ENCODE results near the gene MIDN. TPM values are rescaled to one million over a fixed set of nuclear protein-coding genes. Genes with fewer than 3 reads are reported as not detected.
"Not testable (repeated sequence)": the region's sequence is repeated elsewhere in the genome, so short reads cannot be mapped to it uniquely, and the experiment has no call there.

MIDN gene
- total and polyA plus RNA-seq, 7 experiments from 2014 or later = 1.4 to 310 (median 26.6) TPM

GRCh38 chr19:1245494-1246264 lies 2.7 kb upstream of the MIDN start:
- CTCF ChIA-PET = interaction anchor here (1.1 to 4.8 kb wide), 2 partner anchors 22 to 42 kb away, joined by 6 to 164 read pairs; partner anchors contain the start of gene CIRBP
- Mint-ChIP-seq H3K4me3 (peak overlapping the region in 2 of 10 donors; percentile 5 to 34), H3K4me1 (peaks cover 7 to 32% (median 11%) of the 10 kb centered on the region in 7 donors), H3K27ac (peak overlapping the region in 1 of 9 donors; percentile 48), H3K9me3 (peaks cover 0 to 5% (median 0%) of the 10 kb centered on the region in 11 donors), H3K27me3 (peaks cover 0 to 3% (median 0%) of the 10 kb centered on the region in 5 donors), H3K36me3 (peaks cover 0 to 2% (median 0%) of the 10 kb centered on the region in 5 donors)
- Histone ChIP-seq H3K4me3 (ENCODE audit: low read length) (no peak overlapping the region), H3K36me3 (ENCODE audit: control insufficient read depth in 2 of 3, insufficient read depth in 3 of 3, low read length in 3 of 3) (peaks cover 0 to under 1% (median 0%) of the 10 kb centered on the region in 3 experiments), H3K4me1 (ENCODE audit: control insufficient read depth in 2 of 2, insufficient read depth in 2 of 2, low read length in 2 of 2) (peaks cover 29 to 30% of the 10 kb centered on the region in 2 donors), H3K27me3 (ENCODE audit: control insufficient read depth in 2 of 2, insufficient read depth in 2 of 2, low read length in 2 of 2) (no peaks in the 10 kb centered on the region), H3K27ac (ENCODE audit: low read depth, low read length) (no peak overlapping the region), H3K9me3 (ENCODE audit: control insufficient read depth in 2 of 3, low read length in 3 of 3) (no peaks in the 10 kb centered on the region)
- intact Hi-C loops (cut with micrococcal nuclease) = loop anchor here (10.0 kb wide), 4 partner anchors 159 to 581 kb away; partner anchors contain the start of genes DAZAP1 (in 1 of the 2), GAMT (in 1 of the 2), PTBP1 (in 1 of the 2) and RNF126 (in 1 of the 2)
- DNase-seq = peak in 1 of 9 donors; percentile 31
- POLR2A ChIA-PET = interaction anchor here (1.1 to 7.7 kb wide), 3 partner anchors 17 to 217 kb away, joined by 3 to 366 read pairs (median 60); partner anchors contain the start of genes CIRBP and FAM174C
- no peak for ATAC-seq

- H3K4me1 Mint-ChIP-seq = peaks cover 3 to 24% (median 9%) of the 10 kb centered on the region in 7 donors
- not testable (repeated sequence) for H3K9me3 Mint-ChIP-seq; H3K27me3 ChIP-seq (ENCODE audit: control insufficient read depth in 2 of 2, insufficient read depth in 2 of 2, low read length in 2 of 2); DNase-seq; H3K27me3 Mint-ChIP-seq; H3K36me3 Mint-ChIP-seq; H3K9me3 ChIP-seq (ENCODE audit: control insufficient read depth in 2 of 3, low read length in 3 of 3); H3K36me3 ChIP-seq (ENCODE audit: control insufficient read depth in 2 of 3, insufficient read depth in 3 of 3, low read length in 3 of 3); ATAC-seq; H3K27ac ChIP-seq (ENCODE audit: low read depth, low read length); H3K4me3 ChIP-seq (ENCODE audit: low read length)
- peak overlapping the region in 3 of 9 donors; percentile 26 to 82 (median 60) for H3K27ac Mint-ChIP-seq
- ChIA-PET CTCF (interaction anchor here (0.7 to 4.8 kb wide), 2 partner anchors 18 to 21 kb away, joined by 4 to 164 read pairs; partner anchors contain the start of gene CIRBP), POLR2A (interaction anchor here (0.6 to 7.7 kb wide), 5 partner anchors 16 to 262 kb away, joined by 3 to 366 read pairs (median 4); partner anchors contain the start of genes CIRBP and FAM174C)
- H3K4me1 ChIP-seq (ENCODE audit: control insufficient read depth in 2 of 2, insufficient read depth in 2 of 2, low read length in 2 of 2) = peaks cover 21 to 22% of the 10 kb centered on the region in 2 donors
- peak overlapping the region in 4 of 10 donors; percentile 30 to 74 (median 46) for H3K4me3 Mint-ChIP-seq
- intact Hi-C loops (cut with micrococcal nuclease) = loop anchor here (10.0 kb wide), 4 partner anchors 158 to 582 kb away; partner anchors contain the start of genes DAZAP1 (in 1 of the 2), GAMT (in 1 of the 2), PTBP1 (in 1 of the 2) and RNF126 (in 1 of the 2)
Observed at GRCh38 chr19:1246265-1247087, 1.9 kb upstream of the MIDN start.

GRCh38 chr19:1247748-1248138 lies 640 bp upstream of the MIDN start:
- Mint-ChIP-seq H3K36me3 (peaks cover 0 to 9% (median 0%) of the 10 kb centered on the region in 5 donors), H3K4me3 (peak overlapping the region in 6 of 10 donors; percentile 3 to 73 (median 42)), H3K9me3 (peaks cover 0 to 3% (median 0%) of the 10 kb centered on the region in 11 donors), H3K27ac (peak overlapping the region in 3 of 9 donors; percentile 17 to 65 (median 25)), H3K27me3 (no peaks in the 10 kb centered on the region), H3K4me1 (peaks cover 0 to 14% (median 9%) of the 10 kb centered on the region in 7 donors)
- no peak for ATAC-seq
- no peak overlapping the region for H3K4me3 ChIP-seq (ENCODE audit: low read length)
- POLR2A ChIA-PET = interaction anchor here (7.7 kb wide), 1 partner anchor 15 kb away, joined by 366 read pairs; the partner anchor contains the start of gene CIRBP
- no peak for DNase-seq
- H3K36me3 ChIP-seq (ENCODE audit: control insufficient read depth in 2 of 3, insufficient read depth in 3 of 3, low read length in 3 of 3) = peaks cover 0 to 11% (median 0%) of the 10 kb centered on the region in 3 experiments
- H3K27me3 ChIP-seq (ENCODE audit: control insufficient read depth in 2 of 2, insufficient read depth in 2 of 2, low read length in 2 of 2) = no peaks in the 10 kb centered on the region
- H3K27ac ChIP-seq (ENCODE audit: low read depth, low read length) = peak overlapping the region; percentile 79
- no peaks in the 10 kb centered on the region for H3K9me3 ChIP-seq (ENCODE audit: control insufficient read depth in 2 of 3, low read length in 3 of 3)
- peaks cover 13 to 17% of the 10 kb centered on the region in 2 donors for H3K4me1 ChIP-seq (ENCODE audit: control insufficient read depth in 2 of 2, insufficient read depth in 2 of 2, low read length in 2 of 2)
- CTCF ChIA-PET = no interaction called here
- intact Hi-C loops (cut with micrococcal nuclease) = loop anchor here (2.0 to 10.0 kb wide), 7 partner anchors 157 to 583 kb away; partner anchors contain the start of genes DAZAP1 (in 1 of the 2), GAMT (in 1 of the 2), PCSK4 (in 1 of the 2) and PTBP1 (in 1 of the 2)

GRCh38 chr19:1248786-1249297 lies 459 bp downstream of the MIDN start:
- peak overlapping the region; percentile 94 for H3K27ac ChIP-seq (ENCODE audit: low read depth, low read length)
- H3K27ac Mint-ChIP-seq = peak overlapping the region in 4 of 9 donors; percentile 17 to 88 (median 66)
- peaks cover 0 to 12% (median 0%) of the 10 kb centered on the region in 5 donors for H3K36me3 Mint-ChIP-seq
- H3K9me3 Mint-ChIP-seq = peaks cover 0 to 3% (median 0%) of the 10 kb centered on the region in 11 donors
- peaks cover 0 to 11% (median 10%) of the 10 kb centered on the region in 7 donors for H3K4me1 Mint-ChIP-seq
- peak overlapping the region; percentile 23 to 82 (median 68) for H3K4me3 Mint-ChIP-seq
- peaks cover 22 to 24% of the 10 kb centered on the region in 2 donors for H3K4me1 ChIP-seq (ENCODE audit: control insufficient read depth in 2 of 2, insufficient read depth in 2 of 2, low read length in 2 of 2)
- ChIA-PET CTCF (interaction anchor here (0.9 to 1.0 kb wide), 2 partner anchors 15 to 17 kb away, joined by 4 to 5 read pairs; no protein-coding TSS in a partner anchor), POLR2A (interaction anchor here (0.7 to 2.2 kb wide), 5 partner anchors 12 to 169 kb away, joined by 3 to 20 read pairs (median 4); partner anchors contain the start of gene CIRBP)
- peaks cover 0 to 14% (median 1%) of the 10 kb centered on the region in 3 experiments for H3K36me3 ChIP-seq (ENCODE audit: control insufficient read depth in 2 of 3, insufficient read depth in 3 of 3, low read length in 3 of 3)
- H3K9me3 ChIP-seq (ENCODE audit: control insufficient read depth in 2 of 3, low read length in 3 of 3) = no peaks in the 10 kb centered on the region
- DNase-seq (peak; percentile 77 to 92 (median 88)), ATAC-seq (peak; percentile 48)
- intact Hi-C loops (cut with micrococcal nuclease) = loop anchor here (1.0 to 10.0 kb wide), 14 partner anchors 10 to 584 kb away; partner anchors contain the start of genes CIRBP (in 2 of the 2), DAZAP1 (in 2 of the 2), GAMT (in 1 of the 2) and NDUFS7 (in 1 of the 2)
- peak overlapping the region; percentile 64 for H3K4me3 ChIP-seq (ENCODE audit: low read length)
- H3K27me3 ChIP-seq (ENCODE audit: control insufficient read depth in 2 of 2, insufficient read depth in 2 of 2, low read length in 2 of 2) = no peaks in the 10 kb centered on the region
- no peaks in the 10 kb centered on the region for H3K27me3 Mint-ChIP-seq

GRCh38 chr19:1249298-1249989 lies 1.1 kb downstream of the MIDN start:
- intact Hi-C loops (cut with micrococcal nuclease) = loop anchor here (1.0 to 10.0 kb wide), 14 partner anchors 10 to 585 kb away; partner anchors contain the start of genes CIRBP (in 2 of the 2), DAZAP1 (in 2 of the 2), GAMT (in 1 of the 2) and NDUFS7 (in 1 of the 2)
- Mint-ChIP-seq H3K36me3 (peaks cover 0 to 12% (median 0%) of the 10 kb centered on the region in 5 donors), H3K4me3 (peak overlapping the region; percentile 80 to 95 (median 88)), H3K9me3 (peaks cover 0 to 3% (median 0%) of the 10 kb centered on the region in 11 donors), H3K4me1 (peaks cover 0 to 11% (median 10%) of the 10 kb centered on the region in 7 donors), H3K27ac (peak overlapping the region; percentile 62 to 95 (median 89)), H3K27me3 (no peaks in the 10 kb centered on the region)
- Histone ChIP-seq H3K4me1 (ENCODE audit: control insufficient read depth in 2 of 2, insufficient read depth in 2 of 2, low read length in 2 of 2) (peaks cover 22 to 27% of the 10 kb centered on the region in 2 donors), H3K4me3 (ENCODE audit: low read length) (peak overlapping the region; percentile 63), H3K27me3 (ENCODE audit: control insufficient read depth in 2 of 2, insufficient read depth in 2 of 2, low read length in 2 of 2) (no peaks in the 10 kb centered on the region), H3K27ac (ENCODE audit: low read depth, low read length) (peak overlapping the region; percentile 94), H3K9me3 (ENCODE audit: control insufficient read depth in 2 of 3, low read length in 3 of 3) (no peaks in the 10 kb centered on the region), H3K36me3 (ENCODE audit: control insufficient read depth in 2 of 3, insufficient read depth in 3 of 3, low read length in 3 of 3) (peaks cover 2 to 21% (median 8%) of the 10 kb centered on the region in 3 experiments)
- ATAC-seq (peak; percentile 74), DNase-seq (peak; percentile 88 to 97 (median 94))
- CTCF ChIA-PET = interaction anchor here (0.9 to 1.0 kb wide), 2 partner anchors 14 to 17 kb away, joined by 4 to 5 read pairs; no protein-coding TSS in a partner anchor
- POLR2A ChIA-PET = interaction anchor here (1.0 to 2.2 kb wide), 6 partner anchors 10 to 19 kb away, joined by 3 to 20 read pairs (median 6); partner anchors contain the start of gene CIRBP
